K562 treated with DMSO at 1 percent for 12 hours (cell line): ENCODE measurements around the gene MINDY4B. TPM values are rescaled to one million over a fixed set of nuclear protein-coding genes. Genes with fewer than 3 reads are reported as not detected.

Source experiments
- total RNA-seq: library from RNA; unstranded; fragments of 300-600 nt; gene quantifications from 2 replicates; pipeline ENCODE4 v1.2.3, GENCODE V29; 2022; ENCODE audit not compliant: insufficient read depth

MINDY4B gene
- total RNA-seq = not detected in 2 replicates

DNA sequence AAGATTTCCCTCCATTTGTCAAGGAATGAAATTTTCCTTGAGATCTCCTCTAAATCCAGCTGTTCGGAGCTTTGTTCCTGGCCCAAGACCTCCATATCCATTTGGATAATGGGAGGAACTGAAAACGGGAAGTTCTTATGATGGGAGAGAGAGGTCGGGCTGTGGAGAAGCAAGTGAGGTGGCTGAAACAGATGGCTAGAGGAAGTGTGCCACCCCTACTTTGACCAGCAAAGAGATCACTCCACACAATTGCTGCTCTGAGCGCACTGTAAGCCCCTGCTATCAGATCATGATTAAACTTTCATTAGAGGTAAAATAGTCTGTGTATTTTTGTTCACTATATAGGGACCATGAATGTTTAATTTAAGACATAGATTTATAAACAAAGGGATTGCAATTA, at the start of gene MINDY4B:
MINDY4B (minus strand) TSS at position 101 of the 400 bp plus-strand sequence; CDS start at position 101, 0 bp downstream.

Other genes starting within 250 kb of the MINDY4B start
- not detected in 2 replicates for gene ERICH6, start 201.5 kb downstream of the MINDY4B start, total RNA-seq
- 28.8 and 40.4 TPM in 2 replicates for gene SIAH2, start 142.3 kb downstream of the MINDY4B start, total RNA-seq
- not detected in 2 replicates for gene CLRN1, start 67.3 kb upstream of the MINDY4B start, total RNA-seq
- gene MED12L, start 180.2 kb upstream of the MINDY4B start, total RNA-seq = not detected in 2 replicates